Mesodermal cell (in vitro differentiated cells): Measurements from ENCODE around the gene TCHHL1.
"Not testable (repeated sequence)": the region's sequence is repeated elsewhere in the genome, so short reads cannot be mapped to it uniquely, and the experiment has no call there.

Experiments used
- H3K27ac ChIP-seq: 2 replicates; pipeline ENCODE4 v1.7.0; 2013; ENCODE audit warnings: mild to moderate bottlenecking, low read depth, low read length, moderate library complexity; ENCODE audit not compliant: severe bottlenecking
- H3K36me3 ChIP-seq: 2 replicates; pipeline ENCODE4 v1.7.1; 2013; ENCODE audit warnings: mild to moderate bottlenecking, low read length, moderate library complexity; ENCODE audit not compliant: control insufficient read depth, insufficient read depth
- H3K4me1 ChIP-seq: one replicate; pipeline ENCODE4 v1.7.1; 2013; ENCODE audit warnings: mild to moderate bottlenecking, low read length; ENCODE audit not compliant: insufficient read depth, control insufficient read depth, poor library complexity, severe bottlenecking
- H3K4me3 ChIP-seq: 2 replicates; pipeline ENCODE4 v1.7.0; 2013; ENCODE audit warnings: low read length, control low read depth, mild to moderate bottlenecking; ENCODE audit not compliant: insufficient read depth, poor library complexity, severe bottlenecking; ENCODE audit errors: extremely low read depth
- H3K9me3 ChIP-seq: 2 replicates; pipeline ENCODE4 v1.7.1; 2013; ENCODE audit warnings: mild to moderate bottlenecking, low read length, moderate library complexity; ENCODE audit not compliant: control insufficient read depth
- WGBS, 2 experiments: methylation state at CpG; one replicate each; pipeline ENCODE4 v1.1.5; 2013; ENCODE audit warnings: missing lambda C conversion rate in 2 of 2; ENCODE audit not compliant: insufficient coverage in 2 of 2; 5-methylcytosine and 5-hydroxymethylcytosine counted together

Gene TCHHL1

GRCh38 chr1:152084853-152085252 is 4.0 kb downstream of the TCHHL1 start:
- WGBS, 2 experiments, result 29 to 33% methylated on average over 1 of the region's 1 CpG
- Histone ChIP-seq H3K4me3 (no peak overlapping the region), H3K4me1 (no peaks in the 10 kb centered on the region), H3K9me3 (no peaks in the 10 kb centered on the region), H3K36me3 (no peaks in the 10 kb centered on the region), H3K27ac (no peak overlapping the region)

DNA sequence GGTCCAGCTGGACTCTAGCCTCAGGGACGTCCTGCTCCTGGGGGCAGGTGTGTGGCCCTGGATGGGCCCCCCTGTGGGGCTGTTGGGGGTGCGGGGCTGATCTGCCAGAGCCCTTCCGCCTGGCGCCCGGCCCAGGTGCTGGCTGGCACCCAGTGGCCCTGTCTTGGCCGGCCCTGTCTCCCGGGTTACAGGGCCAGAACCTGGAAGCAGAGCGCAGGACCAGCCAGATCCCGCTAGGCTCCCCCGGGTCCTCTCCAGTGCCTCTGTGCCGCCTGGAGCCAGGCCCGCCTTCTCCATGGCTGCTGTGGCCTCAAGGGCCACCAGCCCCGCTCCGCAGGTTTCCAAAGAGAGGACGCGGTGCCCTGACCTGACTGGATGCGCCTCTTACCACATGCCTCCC is 7.8 kb downstream of the TCHHL1 start:
- H3K36me3 ChIP-seq, H3K4me3 ChIP-seq, H3K9me3 ChIP-seq, H3K4me1 ChIP-seq, H3K27ac ChIP-seq: not testable (repeated sequence)
- WGBS, 2 experiments, result 83 to 87% methylated on average over 10 to 15 of the region's 17 CpGs

- not testable (repeated sequence) for H3K27ac ChIP-seq, H3K36me3 ChIP-seq, H3K4me3 ChIP-seq, H3K9me3 ChIP-seq, H3K4me1 ChIP-seq
- 90 to 93% methylated on average over 8 to 11 of the region's 17 CpGs for WGBS, 2 experiments
Measured at GRCh38 chr1:152080494-152080893, 8.4 kb downstream of the TCHHL1 start.

DNA sequence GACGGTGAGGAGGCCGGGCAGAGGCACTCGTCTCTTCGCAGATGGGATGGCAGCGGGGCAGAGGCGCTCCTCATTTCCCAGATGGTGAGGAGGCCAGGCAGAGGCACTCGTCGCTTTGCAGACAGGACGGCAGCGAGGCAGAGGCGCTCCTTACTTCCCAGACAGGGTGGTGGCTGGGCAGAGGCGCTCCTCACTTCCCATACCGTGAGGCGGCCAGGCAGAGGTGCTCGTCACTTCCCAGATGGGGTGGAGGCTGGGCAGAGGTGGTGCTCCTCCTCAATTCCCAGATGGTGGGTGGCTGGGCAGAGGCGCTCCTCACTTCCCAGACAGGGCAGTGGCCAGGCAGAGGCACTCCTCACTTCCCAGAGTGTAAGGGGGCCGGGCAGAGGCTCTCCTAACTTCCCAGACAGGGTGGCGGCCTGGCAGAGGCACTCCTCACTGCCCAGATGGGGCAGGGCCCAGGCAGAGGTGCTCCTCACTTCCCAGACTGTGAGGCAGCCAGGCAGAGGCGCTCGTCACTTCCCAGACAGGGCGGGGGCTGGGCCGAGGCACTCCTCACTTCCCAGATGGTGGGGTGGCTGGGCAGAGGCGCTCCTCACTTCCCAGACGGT is 9.9 kb downstream of the TCHHL1 start:
- no peaks in the 10 kb centered on the region for H3K36me3 ChIP-seq

DNA sequence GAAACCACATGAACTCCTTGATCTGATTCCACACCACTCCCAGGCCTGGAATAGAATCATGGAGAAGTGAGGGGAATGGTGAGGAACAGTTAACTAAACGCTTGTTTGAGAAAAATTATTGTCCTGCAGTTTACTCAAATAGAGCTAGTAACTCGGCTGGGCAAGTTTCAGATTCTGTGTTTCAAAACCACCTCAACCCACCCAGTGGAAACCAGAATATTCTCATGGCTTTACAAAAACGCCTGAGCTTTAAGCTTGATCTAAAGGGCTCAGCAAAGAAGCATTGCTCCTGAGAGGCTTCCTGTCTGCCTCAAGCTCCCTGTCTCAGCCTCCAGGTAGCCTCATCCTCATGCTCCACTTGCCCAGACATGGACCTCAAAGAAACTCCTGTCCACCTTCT is 16.6 kb downstream of the TCHHL1 start:
- 68 to 85% methylated on average over 3 of the region's 3 CpGs for WGBS, 2 experiments
- no peaks in the 10 kb centered on the region for H3K4me1 ChIP-seq

More for the DNA sequence above, 9.9 kb downstream of the TCHHL1 start:
- Histone ChIP-seq H3K4me1 (no peaks in the 10 kb centered on the region), H3K9me3 (no peaks in the 10 kb centered on the region), H3K27ac (no peak overlapping the region), H3K4me3 (no peak overlapping the region)
- 80 to 89% methylated on average over 17 to 18 of the region's 24 CpGs for WGBS, 2 experiments

DNA sequence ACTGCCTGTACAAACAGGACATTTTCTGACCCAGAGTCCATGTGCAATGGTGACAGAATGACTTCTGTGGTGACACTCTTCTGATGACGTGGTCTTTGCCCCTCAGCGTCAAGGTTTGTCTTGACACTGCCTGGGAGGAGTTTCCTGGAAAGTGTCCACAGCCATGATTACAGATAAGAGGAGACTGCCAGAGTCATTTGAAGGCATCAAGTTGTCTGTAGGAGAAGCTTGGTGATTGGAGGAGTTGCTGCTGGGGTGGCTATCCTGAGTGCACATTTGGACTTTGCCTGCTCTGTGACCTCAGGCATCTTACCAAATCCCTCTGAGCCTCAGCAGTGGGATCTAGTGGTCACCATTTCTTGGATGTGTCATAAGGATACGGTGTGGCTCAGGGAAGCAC is 17.7 kb downstream of the TCHHL1 start:
- no peak overlapping the region for H3K4me3 ChIP-seq
- H3K36me3 ChIP-seq, result no peaks in the 10 kb centered on the region
- no peak overlapping the region for H3K27ac ChIP-seq
- H3K4me1 ChIP-seq, result no peaks in the 10 kb centered on the region
- WGBS, 2 experiments, result 92 to 94% methylated on average over 2 to 3 of the region's 3 CpGs
- H3K9me3 ChIP-seq, result no peaks in the 10 kb centered on the region

More for the DNA sequence above, 16.6 kb downstream of the TCHHL1 start:
- Histone ChIP-seq H3K9me3 (no peaks in the 10 kb centered on the region), H3K36me3 (no peaks in the 10 kb centered on the region), H3K4me3 (no peak overlapping the region), H3K27ac (no peak overlapping the region)

- Histone ChIP-seq H3K4me1 (no peaks in the 10 kb centered on the region), H3K9me3 (no peaks in the 10 kb centered on the region), H3K27ac (no peak overlapping the region), H3K4me3 (no peak overlapping the region), H3K36me3 (no peaks in the 10 kb centered on the region)
- WGBS, 2 experiments, result 40% methylated on average over 1 of the region's 1 CpG; no CpG with 5 or more reads in 1 of the 2 experiments
Measured at GRCh38 chr1:152067929-152068328, 20.9 kb downstream of the TCHHL1 start.

- Histone ChIP-seq H3K9me3 (no peaks in the 10 kb centered on the region), H3K36me3 (no peaks in the 10 kb centered on the region)
Measured at GRCh38 chr1:152067150-152067549, 21.7 kb downstream of the TCHHL1 start.

DNA sequence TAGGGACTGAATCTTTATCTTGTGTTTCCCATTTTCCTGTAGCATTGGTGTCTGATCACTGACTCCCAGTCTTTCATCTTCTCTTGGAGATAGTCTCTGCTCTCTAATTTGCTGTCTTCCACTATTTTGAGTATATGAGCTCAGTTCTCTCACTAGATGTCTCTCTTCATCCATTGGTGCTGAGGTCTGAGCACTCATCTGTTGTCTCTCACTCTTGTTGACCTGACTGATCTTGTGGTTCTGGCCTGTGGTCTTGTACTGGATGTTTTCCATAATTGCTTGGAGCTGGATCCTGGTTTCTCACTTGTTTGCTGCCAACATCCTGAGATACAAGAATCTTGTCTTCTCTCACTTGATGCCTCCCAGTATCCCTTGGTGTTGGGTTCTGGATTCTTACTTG is 26.9 kb downstream of the TCHHL1 start:
- H3K4me3 ChIP-seq, result no peak overlapping the region
- H3K4me1 ChIP-seq, result no peaks in the 10 kb centered on the region
- no peaks in the 10 kb centered on the region for H3K9me3 ChIP-seq
- H3K27ac ChIP-seq, result no peak overlapping the region
- H3K36me3 ChIP-seq, result no peaks in the 10 kb centered on the region

More at GRCh38 chr1:152067150-152067549, 21.7 kb downstream of the TCHHL1 start:
- no peak overlapping the region for H3K27ac ChIP-seq
- no peaks in the 10 kb centered on the region for H3K4me1 ChIP-seq
- H3K4me3 ChIP-seq, result no peak overlapping the region

DNA sequence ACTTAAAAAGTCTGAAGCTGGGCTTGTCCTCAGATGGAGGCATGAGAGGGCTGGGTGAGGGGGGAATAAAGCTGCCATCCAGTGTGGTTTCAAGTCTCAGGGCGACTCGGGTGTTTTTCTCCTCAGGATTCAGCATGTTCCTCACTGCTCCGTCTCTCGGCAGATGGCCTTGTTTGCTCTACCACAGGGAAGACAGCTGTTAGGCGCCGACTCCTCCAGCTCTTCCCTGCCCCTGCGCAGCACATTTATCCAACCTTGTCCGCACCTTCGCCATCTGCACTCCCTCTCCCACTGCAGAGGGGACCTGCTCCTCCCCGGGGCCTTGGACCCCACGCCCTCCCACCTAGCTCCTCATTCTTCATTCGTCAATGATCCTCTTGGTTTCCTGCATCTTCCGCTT is 35.5 kb downstream of the TCHHL1 start:
- Histone ChIP-seq H3K4me1 (peaks cover 3% of the 10 kb centered on the region), H3K4me3 (no peak overlapping the region), H3K27ac (no peak overlapping the region), H3K36me3 (no peaks in the 10 kb centered on the region), H3K9me3 (no peaks in the 10 kb centered on the region)
- WGBS, 2 experiments, result 86 to 88% methylated on average over 12 to 13 of the region's 13 CpGs

- Histone ChIP-seq H3K36me3 (no peaks in the 10 kb centered on the region), H3K4me1 (peaks cover 5% of the 10 kb centered on the region), H3K9me3 (no peaks in the 10 kb centered on the region), H3K27ac (no peak overlapping the region), H3K4me3 (no peak overlapping the region)
- WGBS, 2 experiments, result 33% methylated on average over 9 to 11 of the region's 11 CpGs
Measured at GRCh38 chr1:152052606-152053005, 36.3 kb downstream of the TCHHL1 start.
